Measurements from ENCODE around the gene ZNF527.

DNA sequence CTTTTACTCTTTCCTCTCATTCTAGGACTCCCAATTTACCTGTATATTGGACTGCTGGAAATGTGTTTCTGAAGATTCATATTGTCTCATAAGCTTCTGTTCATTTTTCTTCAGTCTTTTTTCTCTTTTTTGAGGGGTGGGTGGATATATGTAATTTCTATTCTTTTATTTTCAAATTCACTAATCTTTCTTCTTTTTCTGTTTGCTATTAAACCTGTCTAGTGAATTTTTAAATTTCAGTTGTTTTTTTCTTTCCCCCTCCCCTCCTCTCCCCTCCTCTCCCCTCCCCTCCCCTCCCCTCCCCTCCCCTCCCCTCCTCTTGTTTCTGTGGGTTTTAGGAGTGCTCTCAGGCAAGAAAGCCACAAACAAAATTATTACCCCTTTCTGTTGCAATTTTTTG, 16.9 kb upstream of the ZNF527 start:
- TF ChIP-seq POLR2A (IDR thresholded peaks at IDR 0.05; ENCODE audit: low read depth, low read length) (no peak), POLR2AphosphoS5 (IDR thresholded peaks at IDR 0.05; ENCODE audit: low read depth, low read length) (no peak), TAF1 (IDR thresholded peaks at IDR 0.05; ENCODE audit: borderline replicate concordance, low read depth, low read length) (no peak)

All from GM12892 (cell line).